Upper lobe of right lung (tissue), 1 donor: ENCODE data around the gene EML6. TPM values are rescaled to one million over a fixed set of nuclear protein-coding genes. Genes with fewer than 3 reads are reported as not detected.

ENCODE experiments used
- ATAC-seq: fragments of 200-7000 bp; cut with Tn5 transposase; one replicate; pipeline ENCODE4 v1.9.1; 2020; ENCODE audit warnings: mild to moderate bottlenecking, moderate library complexity
- DNase-seq: peaks from one replicate; pipeline ENCODE4 v3.0.0-alpha.2; 2020
- H3K27ac ChIP-seq: fragments of 200-600 bp; one replicate; pipeline ENCODE4 v1.8.0; 2022
- H3K27me3 ChIP-seq: fragments of 200-600 bp; one replicate; pipeline ENCODE4 v1.8.0; 2022; ENCODE audit warnings: mild to moderate bottlenecking
- H3K36me3 ChIP-seq: fragments of 200-600 bp; one replicate; pipeline ENCODE4 v1.8.0; 2022
- H3K4me1 ChIP-seq: fragments of 200-600 bp; one replicate; pipeline ENCODE4 v1.8.0; 2022
- H3K4me3 ChIP-seq: fragments of 200-600 bp; one replicate; pipeline ENCODE4 v1.8.0; 2022; ENCODE audit warnings: mild to moderate bottlenecking
- H3K9me3 ChIP-seq: fragments of 200-600 bp; one replicate; pipeline ENCODE4 v1.8.0; 2022
- CTCF ChIP-seq: fragments of 200-600 bp; IDR thresholded peaks from one replicate; pipeline ENCODE4 v1.8.0; 2022; ENCODE audit warnings: antibody characterized with exemption
- intact Hi-C: fragments of 100-400 bp; cut with DNase I; formaldehyde crosslinking; loops from one replicate; pipeline ENCODE4 v1.11.0; 2022
- total RNA-seq: library from RNA; stranded (reverse); fragmentation: NEBNext Ultra II Directional; extraction: Animal tissue kit (Norgen Biotek cat#: 25700); gene quantifications from one replicate; pipeline ENCODE4 v1.2.1, GENCODE V29; 2021
- donor health status: DM: no; HTN: yes; CAD: no; lungs with severe emphysema.

The EML6 gene
- total RNA-seq, 1 donor from 2014 or later = 1.4 TPM

GRCh38 chr2:54859416-54859815, 136.0 kb downstream of the EML6 start:
- Histone ChIP-seq H3K36me3 (no peaks in the 10 kb centered on the region), H3K4me3 (no peak overlapping the region), H3K4me1 (no peaks in the 10 kb centered on the region), H3K27me3 (no peaks in the 10 kb centered on the region), H3K27ac (no peak overlapping the region), H3K9me3 (no peaks in the 10 kb centered on the region)
- ATAC-seq = no peak
- no peak for DNase-seq
- intact Hi-C loops = no loop called here
- no peak for TF ChIP-seq CTCF

- intact Hi-C loops = no loop called here
Observed at GRCh38 chr2:54859997-54860701, 136.7 kb downstream of the EML6 start.

GRCh38 chr2:54862229-54862628, 138.8 kb downstream of the EML6 start:
- Histone ChIP-seq H3K27ac (no peak overlapping the region), H3K9me3 (no peaks in the 10 kb centered on the region), H3K36me3 (no peaks in the 10 kb centered on the region), H3K4me3 (no peak overlapping the region), H3K27me3 (no peaks in the 10 kb centered on the region), H3K4me1 (no peaks in the 10 kb centered on the region)
- ATAC-seq = no peak
- no peak for DNase-seq
- no peak for TF ChIP-seq CTCF
- intact Hi-C loops = no loop called here

More at GRCh38 chr2:54859997-54860701, 136.7 kb downstream of the EML6 start:
- no peak for DNase-seq
- Histone ChIP-seq H3K27me3 (no peaks in the 10 kb centered on the region), H3K4me1 (no peaks in the 10 kb centered on the region), H3K27ac (no peak overlapping the region), H3K36me3 (no peaks in the 10 kb centered on the region), H3K4me3 (no peak overlapping the region), H3K9me3 (no peaks in the 10 kb centered on the region)
- ATAC-seq = no peak
- TF ChIP-seq CTCF = no peak

GRCh38 chr2:54862742-54863141, 139.3 kb downstream of the EML6 start:
- no peak overlapping the region for H3K4me3 ChIP-seq
- intact Hi-C loops = no loop called here
- ATAC-seq (no peak), DNase-seq (no peak)
- TF ChIP-seq CTCF = no peak
- H3K4me1 ChIP-seq = no peaks in the 10 kb centered on the region
- H3K27me3 ChIP-seq = no peaks in the 10 kb centered on the region
- H3K9me3 ChIP-seq = no peaks in the 10 kb centered on the region
- no peaks in the 10 kb centered on the region for H3K36me3 ChIP-seq
- H3K27ac ChIP-seq = no peak overlapping the region

GRCh38 chr2:54863660-54864059, 140.2 kb downstream of the EML6 start:
- intact Hi-C loops = no loop called here
- H3K27ac ChIP-seq = no peak overlapping the region
- no peaks in the 10 kb centered on the region for H3K36me3 ChIP-seq
- TF ChIP-seq CTCF = no peak
- no peaks in the 10 kb centered on the region for H3K27me3 ChIP-seq
- H3K4me1 ChIP-seq = no peaks in the 10 kb centered on the region
- H3K9me3 ChIP-seq = no peaks in the 10 kb centered on the region
- no peak for DNase-seq
- no peak overlapping the region for H3K4me3 ChIP-seq
- no peak for ATAC-seq

GRCh38 chr2:54864096-54864495, 140.6 kb downstream of the EML6 start:
- intact Hi-C loops = no loop called here
- no peak overlapping the region for H3K27ac ChIP-seq
- DNase-seq (no peak), ATAC-seq (no peak)
- no peak overlapping the region for H3K4me3 ChIP-seq
- TF ChIP-seq CTCF = no peak
- H3K36me3 ChIP-seq = no peaks in the 10 kb centered on the region
- no peaks in the 10 kb centered on the region for H3K4me1 ChIP-seq
- H3K9me3 ChIP-seq = no peaks in the 10 kb centered on the region
- no peaks in the 10 kb centered on the region for H3K27me3 ChIP-seq
